Central memory CD8-positive, alpha-beta T cell (primary cell): ENCODE results near the gene STPG1.

Experiments used
- ATAC-seq: fragments of 150-1000 bp; cut with Tn5 transposase; replicated peaks from 2 replicates; pipeline ENCODE4 v1.10.0; 2022; ENCODE audit warnings: mild to moderate bottlenecking, moderate FRiP score, moderate number of reproducible peaks; ENCODE audit not compliant: poor library complexity, severe bottlenecking; ENCODE audit errors: extremely low read depth
- DNase-seq, 2 donors: peaks; one replicate each; pipeline ENCODE4 v3.0.0; 2021; ENCODE audit warnings: low spot score in 2 of 2
- H3K27ac Mint-ChIP-seq: one replicate; pipeline ENCODE4 v1.8.0; 2022; ENCODE audit warnings: low read depth, mild to moderate bottlenecking, moderate library complexity, mixed read lengths
- H3K27me3 Mint-ChIP-seq: one replicate; pipeline ENCODE4 v1.8.0; 2022; ENCODE audit warnings: mixed read lengths
- H3K36me3 Mint-ChIP-seq: one replicate; pipeline ENCODE4 v1.8.0; 2022; ENCODE audit warnings: mild to moderate bottlenecking, moderate library complexity, mixed read lengths; ENCODE audit not compliant: insufficient read depth
- H3K4me1 Mint-ChIP-seq: one replicate; pipeline ENCODE4 v1.8.0; 2022; ENCODE audit warnings: mixed read lengths
- H3K4me3 Mint-ChIP-seq: one replicate; pipeline ENCODE4 v1.8.0; 2022; ENCODE audit warnings: mild to moderate bottlenecking, moderate library complexity, mixed read lengths
- H3K9me3 Mint-ChIP-seq: one replicate; pipeline ENCODE4 v1.8.0; 2022; ENCODE audit warnings: mixed read lengths

Gene STPG1

DNA sequence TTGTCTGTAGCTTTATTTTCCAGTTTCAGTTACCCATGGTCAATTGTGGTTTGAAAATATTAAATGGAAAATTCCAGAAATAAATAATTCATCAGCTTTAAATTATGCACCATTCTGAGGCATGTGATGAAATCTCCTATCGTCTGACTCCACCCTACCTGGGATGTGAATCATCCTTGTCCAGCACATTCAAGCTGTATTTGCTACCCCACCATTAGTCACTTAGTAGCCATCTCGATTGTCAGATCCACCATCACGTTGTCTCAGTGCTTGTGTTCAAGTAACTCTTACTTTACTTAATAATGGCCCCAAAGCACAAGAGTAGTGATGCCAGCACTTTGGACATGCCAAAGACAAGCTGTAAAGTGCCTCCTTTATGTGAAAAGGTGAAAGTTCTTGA is 4.0 kb downstream of the STPG1 start:
- peaks cover 22% of the 10 kb centered on the region for H3K4me1 Mint-ChIP-seq
- ATAC-seq (no peak), DNase-seq (no peak)
- peaks cover 6% of the 10 kb centered on the region for H3K36me3 Mint-ChIP-seq
- H3K4me3 Mint-ChIP-seq: no peak overlapping the region
- H3K27ac Mint-ChIP-seq: no peak overlapping the region
- H3K9me3 Mint-ChIP-seq: no peaks in the 10 kb centered on the region
- no peaks in the 10 kb centered on the region for H3K27me3 Mint-ChIP-seq

DNA sequence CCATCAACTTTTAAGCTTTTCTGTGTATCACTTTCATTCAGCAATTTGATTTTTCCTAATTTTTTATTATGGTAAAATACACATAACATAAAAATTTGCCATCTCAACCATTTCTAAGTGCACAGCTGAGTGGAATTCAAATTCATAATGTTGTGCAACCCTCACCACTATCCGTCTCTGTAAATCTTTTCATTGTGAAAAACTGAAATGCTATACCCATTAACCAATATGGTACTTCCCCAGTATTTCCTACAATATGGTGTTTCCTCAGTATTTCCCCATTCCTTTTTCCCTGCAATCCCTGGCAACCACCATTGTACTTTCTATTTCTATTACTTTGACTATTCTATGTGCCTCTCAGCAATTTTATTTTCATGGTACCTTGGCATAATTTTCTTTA is 6.8 kb downstream of the STPG1 start:
- no peak overlapping the region for H3K27ac Mint-ChIP-seq
- no peak overlapping the region for H3K4me3 Mint-ChIP-seq
- ATAC-seq (no peak), DNase-seq (no peak)
- H3K27me3 Mint-ChIP-seq: no peaks in the 10 kb centered on the region
- no peaks in the 10 kb centered on the region for H3K9me3 Mint-ChIP-seq
- no peaks in the 10 kb centered on the region for H3K36me3 Mint-ChIP-seq
- H3K4me1 Mint-ChIP-seq: peaks cover 1% of the 10 kb centered on the region

DNA sequence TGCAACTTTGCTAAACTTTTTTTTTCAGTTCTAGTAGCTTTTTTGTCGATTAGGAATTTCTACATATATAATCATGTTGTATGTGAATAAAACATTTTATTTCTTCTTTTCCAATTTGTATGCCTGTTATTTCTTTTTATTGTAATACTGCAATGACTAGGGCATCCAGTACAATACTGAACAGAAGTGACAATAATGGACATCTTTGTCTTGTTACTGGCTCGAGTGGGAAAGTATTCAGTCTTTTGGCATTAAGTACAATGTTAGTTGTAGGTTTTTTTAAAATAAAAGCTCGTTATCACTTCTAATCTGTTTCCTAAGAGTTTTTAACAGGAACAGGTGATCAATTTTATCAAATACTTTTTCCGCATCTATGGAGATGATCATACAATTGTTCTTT is 9.8 kb downstream of the STPG1 start:
- no peaks in the 10 kb centered on the region for H3K27me3 Mint-ChIP-seq
- DNase-seq (no peak), ATAC-seq (no peak)
- no peak overlapping the region for H3K4me3 Mint-ChIP-seq
- no peaks in the 10 kb centered on the region for H3K4me1 Mint-ChIP-seq
- H3K9me3 Mint-ChIP-seq: no peaks in the 10 kb centered on the region
- no peak overlapping the region for H3K27ac Mint-ChIP-seq
- no peaks in the 10 kb centered on the region for H3K36me3 Mint-ChIP-seq

DNA sequence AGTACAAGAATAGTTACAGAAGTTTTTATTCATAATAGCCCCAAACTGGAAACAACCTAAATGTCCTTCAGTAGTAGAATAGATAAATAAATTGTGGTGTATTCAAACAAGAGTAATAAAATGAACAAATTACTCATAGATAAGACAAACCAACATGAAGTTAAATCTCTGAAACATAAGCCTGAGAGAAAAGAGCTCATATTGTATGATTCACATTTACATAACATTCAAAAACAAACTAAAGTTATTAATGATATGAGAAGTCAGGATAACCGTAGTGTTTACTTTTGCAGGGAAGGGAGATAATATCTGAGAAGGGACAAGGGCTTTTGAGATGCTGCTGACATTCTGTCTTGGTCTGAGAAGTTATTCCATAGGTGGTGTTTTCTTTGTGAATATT is 13.5 kb downstream of the STPG1 start:
- Mint-ChIP-seq H3K4me1 (no peaks in the 10 kb centered on the region), H3K27me3 (no peaks in the 10 kb centered on the region), H3K36me3 (no peaks in the 10 kb centered on the region), H3K4me3 (no peak overlapping the region), H3K27ac (no peak overlapping the region), H3K9me3 (no peaks in the 10 kb centered on the region)
- ATAC-seq (no peak), DNase-seq (no peak)

DNA sequence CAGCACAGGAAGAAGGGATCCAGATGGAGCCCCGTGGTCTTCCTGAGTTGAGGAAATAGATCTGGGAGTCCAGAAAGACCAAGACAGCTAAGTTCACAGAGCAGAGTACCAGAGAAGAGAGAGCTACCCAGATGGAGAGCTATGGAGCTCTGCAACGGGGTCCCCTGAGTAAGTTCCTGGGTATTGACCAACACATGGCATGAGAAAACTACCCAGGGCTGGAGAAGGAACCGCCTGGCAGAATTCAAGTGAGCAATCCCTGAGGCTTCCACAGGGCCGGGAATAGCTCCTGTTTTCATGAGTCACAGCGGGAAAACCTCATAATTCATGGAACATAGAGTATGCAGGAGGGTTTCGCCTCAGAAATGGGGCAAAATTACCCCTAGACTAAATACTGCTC is 19.7 kb downstream of the STPG1 start:
- ATAC-seq (no peak), DNase-seq (no peak)
- Mint-ChIP-seq H3K36me3 (peaks cover 7% of the 10 kb centered on the region), H3K27me3 (no peaks in the 10 kb centered on the region), H3K4me1 (peaks cover 17% of the 10 kb centered on the region), H3K4me3 (no peak overlapping the region), H3K27ac (no peak overlapping the region), H3K9me3 (no peaks in the 10 kb centered on the region)

DNA sequence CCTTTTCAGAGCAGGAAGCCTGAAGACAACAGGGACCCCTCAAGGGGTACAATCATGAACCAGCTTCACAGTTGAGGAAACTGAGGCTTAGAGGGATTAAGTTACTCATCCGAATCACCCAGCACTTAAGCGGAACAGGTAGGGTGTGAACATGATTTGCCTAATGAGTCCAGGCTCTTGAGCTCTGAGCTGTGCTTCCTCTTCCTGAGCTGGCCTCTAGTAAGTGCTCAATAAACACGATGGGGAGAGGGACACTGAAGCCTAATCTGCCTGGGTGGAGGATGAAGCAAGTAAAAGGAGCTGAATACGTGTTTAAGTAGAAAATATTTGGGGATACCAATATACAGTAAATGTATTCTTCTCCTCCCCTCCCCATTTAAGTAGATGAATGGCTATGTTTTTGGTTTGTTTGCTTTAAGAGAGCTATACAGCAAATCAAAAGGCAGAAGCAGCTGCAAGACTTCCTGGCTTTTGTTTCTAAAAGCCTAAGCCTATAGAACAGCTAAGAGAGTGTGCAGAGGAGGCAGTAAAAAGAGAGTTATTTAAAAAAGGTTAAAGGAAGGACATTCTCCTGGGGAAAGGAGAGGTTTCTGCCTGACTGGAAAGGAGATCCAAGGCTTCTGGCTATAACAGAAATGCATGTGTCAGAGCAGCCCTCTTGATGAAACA is 20.5 kb downstream of the STPG1 start:
- Mint-ChIP-seq H3K27ac (peak overlapping the region; percentile 98), H3K9me3 (no peaks in the 10 kb centered on the region), H3K4me1 (peaks cover 17% of the 10 kb centered on the region), H3K36me3 (peaks cover 7% of the 10 kb centered on the region), H3K27me3 (no peaks in the 10 kb centered on the region), H3K4me3 (no peak overlapping the region)
- DNase-seq (no peak), ATAC-seq (no peak)

DNA sequence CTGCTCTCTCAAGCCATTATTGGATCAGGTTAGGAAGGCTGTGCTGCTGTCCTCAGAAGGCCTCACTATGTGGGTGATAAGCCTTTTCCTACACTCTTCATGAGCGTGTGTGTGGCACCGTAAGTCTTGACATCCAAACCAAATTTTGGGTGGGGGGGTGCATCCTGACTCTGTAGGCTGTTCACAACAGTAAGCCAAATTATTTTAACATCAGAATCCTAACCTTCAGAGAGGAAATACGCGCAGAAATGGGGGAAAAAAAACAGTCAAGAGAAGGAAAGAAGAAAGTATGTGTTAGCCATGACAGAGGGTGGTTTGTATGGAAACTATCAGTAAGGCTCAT is 21.0 kb downstream of the STPG1 start:
- no peak for ATAC-seq

DNA sequence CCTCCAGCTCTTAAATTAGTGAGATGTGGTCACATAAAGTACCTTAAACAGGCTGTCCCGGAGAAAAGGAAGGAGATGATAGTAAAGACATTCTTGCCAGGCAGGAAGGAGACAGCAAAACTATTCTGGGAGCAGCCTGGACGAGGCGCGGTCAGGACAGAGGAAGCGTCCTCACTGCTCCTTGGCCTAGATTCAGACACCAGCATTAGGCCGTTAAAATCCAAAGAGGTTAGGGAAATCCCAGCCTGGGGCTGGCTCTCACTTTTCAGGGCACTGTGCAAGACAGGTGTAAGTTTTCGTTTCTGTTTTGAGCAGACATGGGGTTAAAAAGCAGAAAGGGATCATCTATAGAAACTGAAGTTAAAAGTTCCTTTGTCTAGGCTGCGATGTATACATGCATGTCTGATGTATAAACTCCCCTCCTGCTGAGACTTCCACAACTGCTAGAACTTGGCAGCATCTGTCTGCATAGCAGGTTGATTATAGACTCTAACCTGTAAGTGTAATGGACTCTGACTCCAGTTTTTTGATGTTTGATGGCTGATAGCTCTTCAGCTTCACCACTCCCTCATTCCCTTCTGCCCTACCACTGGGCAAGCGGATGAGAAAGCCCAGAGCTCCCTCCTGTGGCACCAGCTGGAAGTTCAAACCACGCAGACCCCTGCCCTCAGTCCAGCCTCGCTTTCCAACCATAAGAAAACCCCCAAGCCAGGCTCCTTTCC is 21.5 kb downstream of the STPG1 start:
- Mint-ChIP-seq H3K27ac (peak overlapping the region; percentile 98), H3K27me3 (no peaks in the 10 kb centered on the region), H3K4me3 (peak overlapping the region; percentile 83), H3K9me3 (no peaks in the 10 kb centered on the region), H3K4me1 (peaks cover 17% of the 10 kb centered on the region), H3K36me3 (peaks cover 7% of the 10 kb centered on the region)
- peak; percentile 71 for ATAC-seq
- peak; percentile 45 to 46 for DNase-seq

More for the DNA sequence above, 21.0 kb downstream of the STPG1 start:
- peaks cover 7% of the 10 kb centered on the region for H3K36me3 Mint-ChIP-seq
- no peak for DNase-seq
- no peaks in the 10 kb centered on the region for H3K27me3 Mint-ChIP-seq
- no peaks in the 10 kb centered on the region for H3K9me3 Mint-ChIP-seq
- H3K27ac Mint-ChIP-seq: peak overlapping the region; percentile 98
- peaks cover 17% of the 10 kb centered on the region for H3K4me1 Mint-ChIP-seq
- peak overlapping the region; percentile 83 for H3K4me3 Mint-ChIP-seq

DNA sequence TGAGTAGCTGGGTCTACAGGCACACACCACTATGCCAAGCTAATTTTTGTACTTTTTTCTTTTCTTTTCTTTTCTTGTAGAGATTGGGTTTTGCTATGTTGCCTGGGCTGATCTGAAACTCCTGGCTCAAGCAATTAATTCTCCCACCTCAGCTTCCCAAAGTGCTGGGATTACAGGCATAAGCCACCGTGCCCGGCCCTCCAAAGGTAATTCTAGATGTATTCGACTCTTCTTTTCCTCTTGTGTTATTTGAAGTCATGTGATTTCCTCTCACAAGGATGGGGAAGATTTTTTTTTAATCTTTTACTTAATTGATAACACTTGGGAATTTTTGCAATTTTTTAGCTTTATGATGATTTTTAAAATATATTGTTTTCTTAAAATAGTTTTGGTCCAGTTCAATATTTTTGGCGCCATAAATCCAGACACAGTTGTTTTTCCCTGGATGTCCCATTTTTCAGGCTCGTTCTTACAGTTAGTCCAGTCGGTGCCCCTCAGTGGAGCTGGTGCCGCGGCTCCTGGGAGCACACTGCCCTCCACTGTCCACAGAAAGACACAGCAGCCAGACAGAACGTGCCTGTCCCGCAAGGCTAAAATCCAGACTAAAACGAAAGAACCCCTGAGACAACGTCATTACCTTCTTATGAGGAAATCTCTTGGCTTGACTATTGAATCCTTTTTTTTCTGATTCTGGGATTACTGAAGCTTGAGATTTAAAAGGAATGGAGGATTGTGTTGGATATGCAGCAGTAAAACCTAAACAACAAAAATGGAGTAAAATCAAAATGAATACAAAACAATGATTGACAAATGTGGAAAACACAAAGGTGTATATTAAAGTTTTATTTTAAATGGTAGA is 22.4 kb downstream of the STPG1 start:
- H3K36me3 Mint-ChIP-seq: peaks cover 7% of the 10 kb centered on the region
- H3K4me1 Mint-ChIP-seq: peaks cover 17% of the 10 kb centered on the region
- H3K27ac Mint-ChIP-seq: peak overlapping the region; percentile 98
- DNase-seq (peak; percentile 39 to 54), ATAC-seq (peak; percentile 69)
- peak overlapping the region; percentile 83 for H3K4me3 Mint-ChIP-seq
- no peaks in the 10 kb centered on the region for H3K9me3 Mint-ChIP-seq
- no peaks in the 10 kb centered on the region for H3K27me3 Mint-ChIP-seq

DNA sequence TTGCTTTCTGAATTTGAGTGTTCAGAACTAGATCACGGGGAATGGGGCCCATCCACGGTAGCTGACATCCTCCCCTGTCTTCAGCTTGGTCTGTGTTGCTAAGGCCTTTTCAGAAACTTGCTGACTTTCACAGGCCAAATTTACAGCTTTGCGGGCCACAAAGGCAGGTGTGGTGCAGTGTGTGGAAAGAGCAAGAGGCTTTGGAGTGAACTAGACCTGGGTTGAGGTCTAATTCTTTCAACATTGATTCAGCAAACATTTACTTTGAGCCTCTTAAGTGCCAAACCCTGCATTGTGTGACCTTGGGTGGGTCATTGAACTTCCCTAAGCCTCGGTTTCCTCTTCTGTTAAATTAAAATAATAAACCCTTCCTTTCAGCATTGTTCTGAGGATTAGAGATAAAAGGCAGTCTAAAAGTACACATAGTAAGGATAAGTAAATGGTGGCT is 24.3 kb downstream of the STPG1 start:
- no peak overlapping the region for H3K27ac Mint-ChIP-seq
- no peaks in the 10 kb centered on the region for H3K27me3 Mint-ChIP-seq
- ATAC-seq: no peak
- no peaks in the 10 kb centered on the region for H3K9me3 Mint-ChIP-seq
- H3K4me1 Mint-ChIP-seq: peaks cover 18% of the 10 kb centered on the region
- no peak for DNase-seq
- H3K36me3 Mint-ChIP-seq: peaks cover 7% of the 10 kb centered on the region
- H3K4me3 Mint-ChIP-seq: no peak overlapping the region

DNA sequence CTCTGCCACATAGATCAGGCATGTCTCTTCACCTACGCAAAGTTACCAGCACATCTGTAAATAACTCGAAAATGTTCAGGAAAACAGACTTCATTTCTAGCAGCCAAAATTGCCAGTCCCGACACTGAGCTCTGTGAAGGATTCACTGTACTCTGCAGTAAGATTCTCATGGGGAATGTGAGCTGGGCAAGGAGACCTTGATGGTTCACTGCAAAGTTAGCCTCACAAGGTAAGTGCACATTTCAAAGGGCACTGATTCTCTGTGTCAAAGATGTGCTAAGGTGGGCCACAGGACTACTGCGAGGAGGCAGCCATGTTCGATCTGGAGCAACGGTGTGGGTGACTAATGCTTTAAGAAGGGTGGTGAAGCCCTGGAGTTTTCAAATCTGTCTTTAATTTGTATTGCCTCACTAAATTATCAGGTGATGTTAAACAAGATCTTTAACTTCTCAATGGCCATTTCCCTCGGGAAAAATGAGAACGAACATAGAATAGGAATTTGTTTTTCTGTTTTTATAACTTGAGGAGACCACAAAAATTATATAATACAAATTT is 25.2 kb downstream of the STPG1 start:
- ATAC-seq (no peak), DNase-seq (no peak)
- H3K4me1 Mint-ChIP-seq: peaks cover 21% of the 10 kb centered on the region
- no peak overlapping the region for H3K4me3 Mint-ChIP-seq
- no peaks in the 10 kb centered on the region for H3K27me3 Mint-ChIP-seq
- H3K36me3 Mint-ChIP-seq: peaks cover 7% of the 10 kb centered on the region
- no peak overlapping the region for H3K27ac Mint-ChIP-seq
- H3K9me3 Mint-ChIP-seq: no peaks in the 10 kb centered on the region

DNA sequence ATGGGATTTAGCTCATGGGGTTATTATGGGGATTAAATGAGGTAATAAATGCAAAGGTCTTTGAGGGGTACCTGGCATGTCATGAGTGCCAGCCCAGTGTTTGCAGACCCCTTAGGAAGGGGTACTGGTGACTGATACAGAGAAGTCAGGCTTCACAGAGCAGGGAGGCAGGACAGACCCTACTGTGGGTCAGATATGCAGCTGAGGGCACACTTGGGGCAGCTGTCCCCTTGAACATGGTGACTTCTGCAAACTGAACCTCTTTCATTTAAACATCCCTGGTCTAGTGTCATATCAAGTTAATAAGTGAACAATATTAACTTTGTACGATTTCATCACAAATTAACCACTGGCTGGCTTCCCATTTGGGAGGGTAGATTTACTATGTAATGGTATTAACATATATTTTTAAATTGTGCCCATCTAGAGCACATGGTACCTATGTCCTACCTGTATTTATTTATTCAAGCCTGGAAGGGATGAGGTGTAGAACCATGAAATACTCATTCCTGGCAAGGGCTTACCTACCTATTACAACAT is 25.9 kb downstream of the STPG1 start:
- Mint-ChIP-seq H3K4me1 (peaks cover 21% of the 10 kb centered on the region), H3K27ac (no peak overlapping the region), H3K36me3 (peaks cover 7% of the 10 kb centered on the region), H3K27me3 (no peaks in the 10 kb centered on the region), H3K4me3 (no peak overlapping the region), H3K9me3 (no peaks in the 10 kb centered on the region)
- ATAC-seq (no peak), DNase-seq (no peak)
